ENCODE measurements around the gene PLPPR2.
A peak's percentile ranks its signal among the peaks of the same experiment; 100 is the strongest.
"Not testable (repeated sequence)": the region's sequence is repeated elsewhere in the genome, so short reads cannot be mapped to it uniquely, and the experiment has no call there.

The PLPPR2 gene

GRCh38 chr19:11401808-11402543 lies 46.7 kb downstream of the PLPPR2 start:
- DNase-seq = no peak

- DNase-seq = no peak
Observed at GRCh38 chr19:11404588-11405222, 49.5 kb downstream of the PLPPR2 start.

GRCh38 chr19:11405846-11406643 lies 50.8 kb downstream of the PLPPR2 start:
- peak; percentile 41 to 51 for DNase-seq

- not testable (repeated sequence) for DNase-seq
Observed at GRCh38 chr19:11406703-11407236, 51.5 kb downstream of the PLPPR2 start.

GRCh38 chr19:11408591-11408990 lies 53.4 kb downstream of the PLPPR2 start:
- no peak for DNase-seq

- DNase-seq = no peak
Observed at GRCh38 chr19:11410682-11411081, 55.5 kb downstream of the PLPPR2 start.

- DNase-seq = no peak
Observed at GRCh38 chr19:11414544-11414943, 59.3 kb downstream of the PLPPR2 start.

Data from activated CD4-positive, alpha-beta T cell treated with anti-CD3 and anti-CD28 coated beads, Interleukin-2, amount 50 U/mL, for 4 hours (primary cell).